A549 (cell line): ENCODE data around the gene NR4A1. TPM values are rescaled to one million over a fixed set of nuclear protein-coding genes. Genes with fewer than 3 reads are reported as not detected.
A peak's percentile ranks its signal among the peaks of the same experiment; 100 is the strongest.

ENCODE experiments used
- ATAC-seq, 2 experiments: fragments of 200-7000 bp in 1 of 2; fragments of >200 bp in 1 of 2; cut with Nextera tagmentation in 1 of 2; cut with Tn5 transposase in 1 of 2; 3 replicates each; pipeline versions ENCODE4 v1.8.0 to v1.9.1; 2018 to 2020; ENCODE audit warnings: mild to moderate bottlenecking in 1 of 2, moderate library complexity in 1 of 2
- CTCF ChIA-PET: fragments of 300-600 bp; sonication (Branson Sonifier 250); formaldehyde crosslinking; extraction: SDS; loops from one replicate; lab custom pipeline; 2021; ENCODE audit warnings: antibody characterized with exemption, inconsistent platforms; lab: Yijun Ruan, JAX
- POLR2A ChIA-PET: fragments of 350-600 bp; formaldehyde crosslinking; extraction: SDS; loops from one replicate; lab custom pipeline; 2021; ENCODE audit warnings: antibody characterized with exemption, inconsistent platforms; lab: Yijun Ruan, JAX
- DNase-seq, 2 experiments: peaks; one replicate each; pipeline versions ENCODE4 v3.0.0 to v3.0.0-alpha.2; 2011 to 2016; ENCODE audit warnings: low read depth in 1 of 2, low spot score in 1 of 2
- FAIRE-seq: peaks from 2 replicates; lab custom pipeline; 2011; peaks lifted over from hg19 to GRCh38; lab: Jason Lieb, UNC
- H3K27ac ChIP-seq, 2 experiments: fragments of >200 bp; sonication (Bioruptor Twin); formaldehyde crosslinking; 3 replicates each; pipeline ENCODE4 v1.5.1; 2016 to 2017
- H3K4me1 ChIP-seq: fragments of >200 bp; sonication (Bioruptor Twin); formaldehyde crosslinking; 3 replicates; pipeline ENCODE4 v1.6.1; 2016
- H3K4me2 ChIP-seq: fragments of >200 bp; sonication (Bioruptor Twin); formaldehyde crosslinking; 3 replicates; pipeline ENCODE4 v1.6.1; 2016
- H3K4me3 ChIP-seq: fragments of >200 bp; sonication (Bioruptor Twin); formaldehyde crosslinking; 3 replicates; pipeline ENCODE4 v1.5.1; 2016
- H3K9me3 ChIP-seq: fragments of >200 bp; sonication (Bioruptor Twin); formaldehyde crosslinking; 3 replicates; pipeline ENCODE4 v1.6.1; 2016
- ATOH8 ChIP-seq: fragments of 250-450 bp; sonication (Bioruptor Pico); IDR thresholded peaks from 2 replicates; pipeline ENCODE4 v1.5.0; 2020; ENCODE audit warnings: low read depth, mild to moderate bottlenecking, moderate library complexity
- BCL3 ChIP-seq: fragments of >200 bp; sonication (Bioruptor Twin); formaldehyde crosslinking; IDR thresholded peaks from 3 replicates; pipeline ENCODE4 v1.6.1; 2016
- CBX2 ChIP-seq: fragments of 200-600 bp; sonication (generic); IDR thresholded peaks from 2 replicates; pipeline ENCODE4 v1.6.1; 2016; ENCODE audit warnings: low read depth, mild to moderate bottlenecking, borderline replicate concordance
- CEBPB ChIP-seq, 2 experiments: fragments of >200 bp in 1 of 2; sonication (Bioruptor Twin) in 1 of 2; formaldehyde crosslinking in 1 of 2; IDR thresholded peaks; 2 replicates each; pipeline ENCODE4 v1.6.1; 2012 to 2016
- CHD2 ChIP-seq: fragments of 150-350 bp; IDR thresholded peaks from 2 replicates; pipeline ENCODE4 v1.6.1; 2014; ENCODE audit warnings: low read length; ENCODE audit not compliant: partially characterized antibody
- CHD4 ChIP-seq: fragments of 200-600 bp; sonication (generic); IDR thresholded peaks from 2 replicates; pipeline ENCODE4 v1.6.1; 2016; ENCODE audit warnings: antibody characterized with exemption, mild to moderate bottlenecking, borderline replicate concordance
- E2F6 ChIP-seq: IDR thresholded peaks from 2 replicates; pipeline ENCODE4 v1.6.1; 2012; ENCODE audit warnings: low read depth, borderline replicate concordance
- EHF ChIP-seq: fragments of 250-450 bp; sonication (Bioruptor Pico); IDR thresholded peaks from 2 replicates; pipeline ENCODE4 v1.5.0; 2020; ENCODE audit warnings: mild to moderate bottlenecking
- EHMT2 ChIP-seq: fragments of 200-600 bp; sonication (generic); IDR thresholded peaks from 2 replicates; pipeline ENCODE4 v1.6.1; 2016; ENCODE audit warnings: antibody characterized with exemption, low read depth, mild to moderate bottlenecking, moderate library complexity
- ELK1 ChIP-seq: fragments of 150-350 bp; IDR thresholded peaks from 2 replicates; pipeline ENCODE4 v1.6.1; 2014; ENCODE audit warnings: low read depth, mild to moderate bottlenecking, low read length
- EP300 ChIP-seq, 2 experiments: fragments of >200 bp; sonication (Bioruptor Twin); formaldehyde crosslinking; IDR thresholded peaks; 2 replicates in 1 of 2; 3 replicates in 1 of 2; pipeline ENCODE4 v1.6.1; 2016 to 2017
- ESRRA ChIP-seq: fragments of 150-350 bp; IDR thresholded peaks from 2 replicates; pipeline ENCODE4 v1.6.1; 2014; ENCODE audit warnings: mild to moderate bottlenecking, low read length, borderline replicate concordance
- FOSB ChIP-seq: fragments of 250-450 bp; sonication (Bioruptor Pico); IDR thresholded peaks from 2 replicates; pipeline ENCODE4 v1.5.0; 2020; ENCODE audit warnings: mild to moderate bottlenecking, moderate library complexity
- FOSL2 ChIP-seq, 2 experiments: fragments of 450-650 bp in 1 of 2; fragments of >200 bp in 1 of 2; sonication (Bioruptor Twin) in 1 of 2; formaldehyde crosslinking; IDR thresholded peaks; 2 replicates each; pipeline versions ENCODE4 v1.5.0 to v1.6.1; 2016 to 2020; ENCODE audit warnings: mild to moderate bottlenecking in 1 of 2, moderate library complexity in 1 of 2
- FOXS1 ChIP-seq: fragments of 250-450 bp; sonication (Bioruptor Pico); IDR thresholded peaks from 2 replicates; pipeline ENCODE4 v1.5.0; 2020; ENCODE audit warnings: mild to moderate bottlenecking, moderate library complexity
- HES2 ChIP-seq: fragments of >200 bp; sonication (Bioruptor Twin); formaldehyde crosslinking; IDR thresholded peaks from 2 replicates; pipeline ENCODE4 v1.6.1; 2016
- HEYL ChIP-seq: fragments of 250-450 bp; sonication (Bioruptor Pico); IDR thresholded peaks from 2 replicates; pipeline ENCODE4 v1.8.0; 2021; ENCODE audit warnings: mild to moderate bottlenecking, moderate library complexity
- HOXB5 ChIP-seq: fragments of 250-450 bp; sonication (Bioruptor Pico); IDR thresholded peaks from 2 replicates; pipeline ENCODE4 v1.5.0; 2020; ENCODE audit warnings: mild to moderate bottlenecking, moderate library complexity
- JUN ChIP-seq, 2 experiments: fragments of >200 bp; sonication (Bioruptor Twin); formaldehyde crosslinking; IDR thresholded peaks; 2 replicates in 1 of 2; 3 replicates in 1 of 2; pipeline ENCODE4 v1.6.1; 2016 to 2017
- KDM1A ChIP-seq: fragments of 200-600 bp; sonication (generic); IDR thresholded peaks from 2 replicates; pipeline ENCODE4 v1.6.1; 2016; ENCODE audit warnings: low read depth, mild to moderate bottlenecking
- MAFK ChIP-seq: fragments of 450-650 bp; IDR thresholded peaks from 2 replicates; pipeline ENCODE4 v1.6.1; 2014; ENCODE audit not compliant: partially characterized antibody
- MAX ChIP-seq: IDR thresholded peaks from 2 replicates; pipeline ENCODE4 v1.6.1; 2012
- MAZ ChIP-seq: fragments of 150-350 bp; IDR thresholded peaks from 2 replicates; pipeline ENCODE4 v1.6.1; 2014; ENCODE audit warnings: antibody characterized with exemption, low read depth, low read length, borderline replicate concordance
- NPAS2 ChIP-seq: fragments of 250-450 bp; sonication (Bioruptor Pico); IDR thresholded peaks from 2 replicates; pipeline ENCODE4 v1.8.0; 2022; ENCODE audit warnings: mild to moderate bottlenecking, moderate library complexity, borderline replicate concordance
- NR3C1 ChIP-seq: fragments of >200 bp; sonication (Bioruptor Twin); formaldehyde crosslinking; IDR thresholded peaks from 3 replicates; pipeline ENCODE4 v1.6.1; 2017
- RAD21 ChIP-seq, 2 experiments: fragments of >200 bp in 1 of 2; sonication (Bioruptor Twin) in 1 of 2; formaldehyde crosslinking in 1 of 2; IDR thresholded peaks in 1 of 2; conservative IDR thresholded peaks in 1 of 2; 2 replicates in 1 of 2; 3 replicates in 1 of 2; pipeline ENCODE4 v1.6.1; 2012 to 2018; ENCODE audit warnings: inconsistent platforms in 1 of 2
- RARB ChIP-seq: fragments of 250-450 bp; sonication (Bioruptor Pico); IDR thresholded peaks from 2 replicates; pipeline ENCODE4 v1.8.0; 2021; ENCODE audit warnings: mild to moderate bottlenecking, moderate library complexity
- RCOR1 ChIP-seq: fragments of 150-350 bp; IDR thresholded peaks from 2 replicates; pipeline ENCODE4 v1.6.1; 2014; ENCODE audit warnings: antibody characterized with exemption, low read length, low read depth
- RFX5 ChIP-seq: fragments of 450-650 bp; IDR thresholded peaks from 2 replicates; pipeline ENCODE4 v1.7.1; 2014; ENCODE audit warnings: antibody characterized with exemption, mild to moderate bottlenecking, moderate library complexity
- RNF2 ChIP-seq: fragments of 200-600 bp; sonication (generic); IDR thresholded peaks from 2 replicates; pipeline ENCODE4 v1.6.1; 2016; ENCODE audit warnings: low read depth, mild to moderate bottlenecking, antibody characterized with exemption, moderate library complexity, borderline replicate concordance
- TFCP2L1 ChIP-seq: fragments of 250-450 bp; sonication (Bioruptor Pico); IDR thresholded peaks from 2 replicates; pipeline ENCODE4 v1.5.0; 2021; ENCODE audit warnings: mild to moderate bottlenecking
- TP53 ChIP-seq: fragments of 250-450 bp; sonication (Bioruptor Pico); IDR thresholded peaks from 2 replicates; pipeline ENCODE4 v1.5.0; 2021; ENCODE audit warnings: mild to moderate bottlenecking, moderate library complexity
- USF2 ChIP-seq: fragments of 450-650 bp; IDR thresholded peaks from 2 replicates; pipeline ENCODE4 v1.6.1; 2014; ENCODE audit warnings: antibody characterized with exemption
- ZC3H11A ChIP-seq: fragments of 450-650 bp; IDR thresholded peaks from 2 replicates; pipeline ENCODE4 v1.6.1; 2014; ENCODE audit warnings: antibody characterized with exemption, mild to moderate bottlenecking
- WGBS: methylation state at CpG from one replicate; pipeline ENCODE4 v1.1.6; 2017; ENCODE audit errors: missing lambda C conversion rate; 5-methylcytosine and 5-hydroxymethylcytosine counted together
- polyA plus RNA-seq, 4 experiments: library from polyadenylated mRNA; depleted of rRNA in 3 of 4; stranded (reverse); fragments of >200 nt; fragmentation: RNase III in 1 of 4; extraction: RNeasy Plus Mini Kit Qiagen cat#74134 plus additional on column Dnase treatment in 1 of 4; gene quantifications; 2 replicates in 3 of 4; 3 replicates in 1 of 4; pipeline ENCODE4 v1.2.3, GENCODE V29; 2011 to 2017

Gene NR4A1
- polyA plus RNA-seq, 2 of the 4 experiments (the other 2 are of a cell fraction), result 39.6 to 89.6 TPM

GRCh38 chr12:52032804-52033445, 18.3 kb upstream of the NR4A1 start:
- ATAC-seq (peak; percentile 93 to 94), DNase-seq (peak; percentile 97), FAIRE-seq (no peak)
- no peaks in the 10 kb centered on the region for H3K9me3 ChIP-seq
- ChIA-PET POLR2A (interaction anchor here (0.8 to 2.5 kb wide), 7 partner anchors 10 to 37 kb away, joined by 3 to 37 read pairs (median 4); partner anchors contain the start of genes ATG101 and NR4A1), CTCF (interaction anchor here (1.2 to 41.8 kb wide), 9 partner anchors 5 to 110 kb away, joined by 4 to 1730 read pairs (median 7); partner anchors contain the start of genes ATG101, NR4A1, SMIM41 and TAMALIN)
- 17% methylated on average over 17 of the region's 48 CpGs for WGBS
- H3K4me3 ChIP-seq, result peak overlapping the region; percentile 32
- H3K4me2 ChIP-seq, result peak overlapping the region; percentile 76
- H3K27ac ChIP-seq, result peak overlapping the region; percentile 65 to 77
- peaks cover 28% of the 10 kb centered on the region for H3K4me1 ChIP-seq
- TF ChIP-seq FOXS1 (CRISPR knock-in tag) (0 out of 2 replicates have a peak, but pooled peaks have one; percentile 40), FOSB (CRISPR knock-in tag) (no peak), ZC3H11A (no peak), ATOH8 (CRISPR knock-in tag) (peak; percentile 55; the same call in 1 of the 2 replicates), MAX (no peak), RFX5 (no peak), MAZ (no peak), EHF (CRISPR knock-in tag) (peak; percentile 81), EHMT2 (no peak), KDM1A (no peak), HOXB5 (CRISPR knock-in tag) (peak; percentile 59; the same call in 1 of the 2 replicates), RAD21 (conservative IDR thresholded peaks at IDR 0.05 in 1 of 2, IDR thresholded peaks at IDR 0.05 in 1 of 2) (no peak), FOSL2 (IDR thresholded peaks at IDR 0.05) (no peak), FOSL2 (CRISPR knock-in tag; IDR thresholded peaks at IDR 0.05) (no peak), EP300 (IDR thresholded peaks at IDR 0.05) (no peak), RNF2 (no peak), E2F6 (peak; percentile 51; the same call in 1 of the 2 replicates), CEBPB (IDR thresholded peaks at IDR 0.05) (no peak), TP53 (CRISPR knock-in tag) (no peak), CHD4 (no peak), BCL3 (no peak), RARB (CRISPR knock-in tag) (no peak), HEYL (CRISPR knock-in tag) (peak; percentile 84; the same call in 1 of the 2 replicates), TFCP2L1 (CRISPR knock-in tag) (peak; percentile 53; the same call in 1 of the 2 replicates), RCOR1 (no peak), CBX2 (no peak), JUN (IDR thresholded peaks at IDR 0.05) (peak in 1 of 2 experiments; percentile 49; a peak in 1 of 5 replicates), USF2 (no peak), HES2 (no peak), NR3C1 (no peak), CHD2 (no peak), NPAS2 (CRISPR knock-in tag) (no peak), ELK1 (no peak), MAFK (no peak), ESRRA (no peak)
